Psoas muscle (tissue), 8 donors: Measurements from ENCODE around the gene TGFA. TPM values are rescaled to one million over a fixed set of nuclear protein-coding genes. Genes with fewer than 3 reads are reported as not detected.

Experiments used
- ATAC-seq, 4 donors: fragments of 200-7000 bp; cut with Tn5 transposase; one replicate each; pipeline ENCODE4 v1.9.1; 2020; ENCODE audit warnings: moderate library complexity in 3 of 4, mild to moderate bottlenecking in 2 of 4
- DNase-seq, 2 donors: peaks; one replicate each; pipeline ENCODE4 v3.0.0-alpha.2; 2020
- H3K27ac ChIP-seq: fragments of 200-600 bp; one replicate; pipeline ENCODE4 v1.8.0; 2022
- H3K27me3 ChIP-seq, 3 donors: fragments of 200-600 bp in 1 of 3; one replicate each; pipeline versions ENCODE4 v1.6.1 to v1.8.0; 2013 to 2022; ENCODE audit warnings: low read length in 2 of 3, mild to moderate bottlenecking in 2 of 3, moderate library complexity in 1 of 3; ENCODE audit not compliant: insufficient read depth in 3 of 3
- H3K36me3 ChIP-seq, 2 donors: fragments of 200-600 bp in 1 of 2; one replicate each; pipeline versions ENCODE4 v1.6.1 to v1.8.0; 2013 to 2022; ENCODE audit warnings: low read depth in 1 of 2, mild to moderate bottlenecking in 1 of 2, moderate library complexity in 1 of 2; ENCODE audit not compliant: insufficient read depth in 1 of 2
- H3K4me1 ChIP-seq: fragments of 200-600 bp; one replicate; pipeline ENCODE4 v1.8.0; 2022
- H3K4me3 ChIP-seq: fragments of 200-600 bp; one replicate; pipeline ENCODE4 v1.8.0; 2022; ENCODE audit warnings: mild to moderate bottlenecking
- H3K9me3 ChIP-seq: fragments of 200-600 bp; one replicate; pipeline ENCODE4 v1.8.0; 2022
- CTCF ChIP-seq: fragments of 200-600 bp; IDR thresholded peaks from one replicate; pipeline ENCODE4 v1.8.0; 2022; ENCODE audit warnings: antibody characterized with exemption
- WGBS, 3 donors: extraction: QIAGEN DNeasy Blood & Tissue Kit; methylation state at CpG; one replicate each; pipeline versions ENCODE4 v1.1.6 to v1.1.7; 2013; 5-methylcytosine and 5-hydroxymethylcytosine counted together
- intact Hi-C, 2 donors: fragments of 100-400 bp; cut with DNase I; formaldehyde crosslinking; loops; one replicate each; pipeline versions ENCODE4 v1.11.0 to v1.14.2; 2022
- polyA plus RNA-seq, 3 donors: library from polyadenylated mRNA; stranded (reverse); fragments of 200-250 nt; gene quantifications; one replicate each; pipeline ENCODE4 v1.2.3, GENCODE V29; 2013
- total RNA-seq, 4 donors: library from RNA; stranded (reverse); fragmentation: NEBNext Ultra II Directional in 2 of 4; extraction: Animal tissue kit (Norgen Biotek cat#: 25700) in 2 of 4; gene quantifications; one replicate each; pipeline versions ENCODE4 v1.2.1 to v1.2.4, GENCODE V29; 2021 to 2023
- donor health status: healthy with polysubstance abuse.
- donor health status: DM: no; HTN: no; CAD: no; lungs with moderate emphysema.
- donor health status: Bipolar disorder and iron deficiency.
- donor health status: healthy.
- donor health status: DM: yes; HTN: yes; CAD: no.
- donor health status: DM: no; HTN: no; CAD: no.
- donor health status: DM: no; HTN: no; CAD: no.
- donor health status: DM: yes; HTN: yes; CAD: no.

The TGFA gene
- total and polyA plus RNA-seq, 7 donors = 0.03 to 0.39 (median 0.12) TPM

DNA sequence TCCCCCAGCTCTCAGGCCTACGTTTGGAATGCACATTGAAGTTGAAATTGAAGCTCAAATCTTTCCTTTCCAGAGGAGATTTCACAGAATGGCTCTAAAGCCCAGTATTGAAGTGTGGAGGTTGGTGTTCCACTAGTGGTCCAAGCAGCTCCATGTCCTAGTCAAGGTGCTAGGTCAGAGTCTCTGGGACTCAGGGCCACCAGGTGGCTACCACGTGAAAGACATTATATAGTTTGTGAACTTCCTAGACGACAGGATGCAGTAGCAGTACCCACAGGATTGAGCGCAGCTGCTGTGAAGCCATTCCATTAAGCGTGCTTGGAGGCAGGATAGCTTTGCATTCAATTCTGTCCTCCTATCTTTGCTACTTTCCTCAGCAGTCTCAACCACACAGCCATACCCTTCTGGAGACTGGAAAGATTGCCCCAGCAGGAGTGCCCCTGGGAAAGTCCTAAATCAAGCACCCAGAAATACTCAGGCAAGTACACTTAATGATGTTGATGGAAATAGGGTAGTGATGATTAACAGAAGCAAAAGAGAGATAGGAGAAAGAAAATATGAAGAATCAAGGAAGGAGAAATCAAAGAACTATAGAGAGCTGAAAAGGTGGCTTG is 4.7 kb upstream of the TGFA start:
- DNase-seq = no peak
- intact Hi-C loops = no loop called here
- 36 to 41% (median 37%) methylated on average over 5 of the region's 5 CpGs for WGBS, 3 donors

GRCh38 chr2:70557171-70557838 is 3.7 kb upstream of the TGFA start:
- Histone ChIP-seq H3K4me1 (peaks cover 8% of the 10 kb centered on the region), H3K36me3 (no peaks in the 10 kb centered on the region), H3K27me3 (peaks cover 0 to 28% (median 9%) of the 10 kb centered on the region in 3 donors), H3K27ac (no peak overlapping the region), H3K9me3 (no peaks in the 10 kb centered on the region), H3K4me3 (no peak overlapping the region)
- DNase-seq (no peak), ATAC-seq (no peak)
- WGBS, 3 donors = 30 to 41% (median 38%) methylated on average over 6 of the region's 6 CpGs
- TF ChIP-seq CTCF = no peak
- intact Hi-C loops = no loop called here

More for the DNA sequence above, 4.7 kb upstream of the TGFA start:
- H3K9me3 ChIP-seq = no peaks in the 10 kb centered on the region
- TF ChIP-seq CTCF = no peak
- H3K36me3 ChIP-seq = no peaks in the 10 kb centered on the region
- H3K27me3 ChIP-seq = peaks cover 0 to 18% (median under 1%) of the 10 kb centered on the region in 3 donors
- ATAC-seq = no peak
- no peak overlapping the region for H3K4me3 ChIP-seq
- peaks cover 1% of the 10 kb centered on the region for H3K4me1 ChIP-seq
- no peak overlapping the region for H3K27ac ChIP-seq

GRCh38 chr2:70556608-70557007 is 3.0 kb upstream of the TGFA start:
- DNase-seq = no peak
- TF ChIP-seq CTCF = no peak
- Histone ChIP-seq H3K4me3 (no peak overlapping the region), H3K36me3 (no peaks in the 10 kb centered on the region), H3K27ac (no peak overlapping the region), H3K4me1 (peaks cover 8% of the 10 kb centered on the region), H3K9me3 (no peaks in the 10 kb centered on the region), H3K27me3 (peaks cover 0 to 35% (median 9%) of the 10 kb centered on the region in 3 donors)
- WGBS, 3 donors = 71 to 78% (median 73%) methylated on average over 2 of the region's 2 CpGs
- no peak for ATAC-seq
- intact Hi-C loops = no loop called here

GRCh38 chr2:70554338-70554892 is 789 bp upstream of the TGFA start:
- Histone ChIP-seq H3K9me3 (no peaks in the 10 kb centered on the region), H3K27me3 (peaks cover 0 to 50% (median 12%) of the 10 kb centered on the region in 3 donors), H3K36me3 (no peaks in the 10 kb centered on the region), H3K4me3 (peak overlapping the region; percentile 80), H3K27ac (no peak overlapping the region), H3K4me1 (peaks cover 8% of the 10 kb centered on the region)
- no peak for DNase-seq
- 24 to 27% (median 24%) methylated on average over 18 of the region's 18 CpGs for WGBS, 3 donors
- no peak for ATAC-seq
- intact Hi-C loops = no loop called here
- TF ChIP-seq CTCF = no peak
